GM12875 (cell line): ENCODE results near the gene TSPOAP1.
A peak's percentile ranks its signal among the peaks of the same experiment; 100 is the strongest.

Experiments used
- H3K4me3 ChIP-seq: one replicate; pipeline ENCODE4 v1.5.1; 2011; ENCODE audit warnings: low read depth, low read length, control low read depth
- TF ChIP-seq, protein P1 (sequence below): IDR thresholded peaks from 2 replicates; pipeline ENCODE4 v1.5.1; 2011; ENCODE audit warnings: low read depth, mild to moderate bottlenecking, control low read depth, inconsistent platforms, low read length, moderate library complexity, borderline replicate concordance; ENCODE audit not compliant: insufficient read depth

Gene TSPOAP1

GRCh38 chr17:58328195-58329034, at the start of gene TSPOAP1:
TSS of gene TSPOAP1 (minus strand) at chr17:58328795. CDS start at chr17:58327920, 875 bp downstream.
- H3K4me3 ChIP-seq, result peak within 1 kb of the TSS; percentile 34
- TF ChIP-seq, protein P1, sequence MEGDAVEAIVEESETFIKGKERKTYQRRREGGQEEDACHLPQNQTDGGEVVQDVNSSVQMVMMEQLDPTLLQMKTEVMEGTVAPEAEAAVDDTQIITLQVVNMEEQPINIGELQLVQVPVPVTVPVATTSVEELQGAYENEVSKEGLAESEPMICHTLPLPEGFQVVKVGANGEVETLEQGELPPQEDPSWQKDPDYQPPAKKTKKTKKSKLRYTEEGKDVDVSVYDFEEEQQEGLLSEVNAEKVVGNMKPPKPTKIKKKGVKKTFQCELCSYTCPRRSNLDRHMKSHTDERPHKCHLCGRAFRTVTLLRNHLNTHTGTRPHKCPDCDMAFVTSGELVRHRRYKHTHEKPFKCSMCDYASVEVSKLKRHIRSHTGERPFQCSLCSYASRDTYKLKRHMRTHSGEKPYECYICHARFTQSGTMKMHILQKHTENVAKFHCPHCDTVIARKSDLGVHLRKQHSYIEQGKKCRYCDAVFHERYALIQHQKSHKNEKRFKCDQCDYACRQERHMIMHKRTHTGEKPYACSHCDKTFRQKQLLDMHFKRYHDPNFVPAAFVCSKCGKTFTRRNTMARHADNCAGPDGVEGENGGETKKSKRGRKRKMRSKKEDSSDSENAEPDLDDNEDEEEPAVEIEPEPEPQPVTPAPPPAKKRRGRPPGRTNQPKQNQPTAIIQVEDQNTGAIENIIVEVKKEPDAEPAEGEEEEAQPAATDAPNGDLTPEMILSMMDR, result no peak

- no peak overlapping the region for H3K4me3 ChIP-seq
- TF ChIP-seq, protein P1, result no peak
Observed at GRCh38 chr17:58377661-58378060, 49.1 kb upstream of the TSPOAP1 start.

DNA sequence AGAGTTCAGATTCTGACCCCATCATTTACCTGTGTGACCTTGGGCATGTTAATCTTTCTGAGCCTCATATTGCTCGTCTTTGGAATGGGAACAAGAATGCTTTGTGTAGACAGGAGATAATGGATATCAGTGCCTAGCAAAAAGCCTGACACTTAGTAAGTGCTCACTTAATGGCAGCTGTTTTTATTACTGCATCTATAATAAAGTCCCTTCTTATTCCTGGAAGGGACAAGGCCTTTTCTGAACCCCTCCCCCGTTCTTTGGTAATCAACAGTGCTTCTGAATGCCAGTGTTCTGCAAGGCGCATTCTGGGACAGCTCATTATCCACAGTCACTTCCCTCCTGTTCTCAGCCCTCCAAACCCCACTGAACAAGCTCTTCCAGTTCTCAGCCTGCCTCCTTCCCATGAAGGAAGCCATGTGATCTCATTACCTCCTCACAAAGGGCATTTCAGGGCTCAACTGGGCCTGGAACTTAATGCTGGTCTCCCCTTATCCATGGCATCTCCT, 48.6 kb upstream of the TSPOAP1 start:
- TF ChIP-seq, protein P1, result no peak
- no peak overlapping the region for H3K4me3 ChIP-seq

- no peak overlapping the region for H3K4me3 ChIP-seq
- TF ChIP-seq, protein P1, result no peak
Observed at GRCh38 chr17:58376472-58377000, 47.9 kb upstream of the TSPOAP1 start.

DNA sequence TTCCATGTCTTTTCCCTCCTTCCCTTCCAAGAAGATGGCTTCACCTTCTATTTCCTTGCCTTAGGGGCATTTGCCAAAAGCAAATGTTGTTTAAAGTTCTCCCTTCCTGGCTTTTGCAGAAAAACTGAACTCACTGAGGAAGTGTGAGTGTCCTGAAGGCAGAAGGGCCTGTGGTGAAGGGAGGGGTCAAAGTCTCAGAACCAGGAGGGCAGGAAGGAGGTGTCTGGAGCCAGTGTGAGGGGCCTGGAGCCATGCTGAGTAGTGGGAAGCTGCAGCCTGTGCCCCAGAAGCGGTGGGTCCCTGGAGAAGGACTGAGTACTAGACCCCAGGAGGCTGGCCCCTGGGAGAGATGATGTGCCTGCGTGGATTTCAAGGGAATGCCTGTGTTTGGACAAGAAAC, 47.2 kb upstream of the TSPOAP1 start:
- TF ChIP-seq, protein P1, result no peak
- H3K4me3 ChIP-seq, result no peak overlapping the region

- TF ChIP-seq, protein P1, result no peak
Observed at GRCh38 chr17:58375256-58375655, 46.7 kb upstream of the TSPOAP1 start.

More at GRCh38 chr17:58375256-58375655, 46.7 kb upstream of the TSPOAP1 start:
- no peak overlapping the region for H3K4me3 ChIP-seq
